Dermis blood vessel endothelial cell (primary cell): ENCODE results near the gene TCERG1. TPM values are rescaled to one million over a fixed set of nuclear protein-coding genes. Genes with fewer than 3 reads are reported as not detected.

Experiments
- DNase-seq: peaks from one replicate; pipeline ENCODE4 v3.0.0; 2010
- total RNA-seq: library from RNA; depleted of rRNA; stranded (reverse); fragments of >200 nt; gene quantifications from 2 replicates; pipeline ENCODE4 v1.2.3, GENCODE V29; 2014

The TCERG1 gene
- 31.0 and 38.7 TPM in 2 replicates for total RNA-seq

- DNase-seq: peak; percentile 100
These were observed at the start of gene TCERG1 for GRCh38 chr5:146446861-146447733. Gene TCERG1 (plus strand): TSS chr5:146447333. CDS start chr5:146447350, 17 bp downstream.

- DNase-seq: no peak
These were observed 48.3 kb upstream of the TCERG1 start for GRCh38 chr5:146398826-146399225.

- DNase-seq: no peak
These were observed 47.7 kb upstream of the TCERG1 start for GRCh38 chr5:146399481-146399880.

GRCh38 chr5:146400201-146400600, 46.9 kb upstream of the TCERG1 start:
- DNase-seq: no peak

- no peak for DNase-seq
These were observed 46.1 kb upstream of the TCERG1 start for GRCh38 chr5:146401021-146401420.

GRCh38 chr5:146402949-146403348, 44.2 kb upstream of the TCERG1 start:
- no peak for DNase-seq

- peak; percentile 3 for DNase-seq
These were observed 38.0 kb upstream of the TCERG1 start for GRCh38 chr5:146409054-146409671.

- no peak for DNase-seq
These were observed 36.9 kb upstream of the TCERG1 start for GRCh38 chr5:146410272-146410671.

GRCh38 chr5:146419696-146420095, 27.4 kb upstream of the TCERG1 start:
- DNase-seq: no peak

- DNase-seq: no peak
These were observed 22.1 kb upstream of the TCERG1 start for GRCh38 chr5:146425023-146425422.

GRCh38 chr5:146426305-146426704, 20.8 kb upstream of the TCERG1 start:
- no peak for DNase-seq

- peak; percentile 54 for DNase-seq
These were observed 20.1 kb upstream of the TCERG1 start for GRCh38 chr5:146426853-146427618.

- DNase-seq: no peak
These were observed 19.5 kb upstream of the TCERG1 start for GRCh38 chr5:146427619-146427997.

GRCh38 chr5:146428658-146429057, 18.5 kb upstream of the TCERG1 start:
- DNase-seq: no peak

GRCh38 chr5:146440353-146440752, 6.8 kb upstream of the TCERG1 start:
- no peak for DNase-seq

GRCh38 chr5:146440870-146441495, 6.2 kb upstream of the TCERG1 start:
- DNase-seq: no peak

- no peak for DNase-seq
These were observed 5.2 kb upstream of the TCERG1 start for GRCh38 chr5:146441896-146442295.

GRCh38 chr5:146447734-146448380, 724 bp downstream of the TCERG1 start:
- DNase-seq: peak; percentile 59

- DNase-seq: no peak
These were observed 1.8 kb downstream of the TCERG1 start for GRCh38 chr5:146448783-146449519.

GRCh38 chr5:146450002-146450401, 2.9 kb downstream of the TCERG1 start:
- DNase-seq: no peak

GRCh38 chr5:146451411-146451810, 4.3 kb downstream of the TCERG1 start:
- DNase-seq: no peak

- no peak for DNase-seq
These were observed 10.3 kb downstream of the TCERG1 start for GRCh38 chr5:146457431-146457830.
